Transverse colon (tissue), 4 donors: Measurements from ENCODE around the gene TMEM181.

Experiments used
- EP300 ChIP-seq: sonication (generic); formaldehyde crosslinking; IDR thresholded peaks from one replicate; pipeline ENCODE4 v1.6.1; 2017; ENCODE audit warnings: antibody characterized with exemption, low read depth
- POLR2A ChIP-seq: fragments of 450-650 bp; IDR thresholded peaks from one replicate; pipeline ENCODE4 v1.6.1; 2016; ENCODE audit warnings: antibody characterized with exemption, mild to moderate bottlenecking, moderate library complexity
- POLR2AphosphoS5 ChIP-seq, 3 donors: sonication (generic); formaldehyde crosslinking; IDR thresholded peaks; one replicate each; pipeline ENCODE4 v1.6.1; 2016; ENCODE audit warnings: antibody characterized with exemption in 3 of 3
- TF ChIP-seq, protein P1 (sequence below), 5 experiments: fragments of 200-600 bp in 3 of 5; fragments of 450-650 bp in 2 of 5; sonication (generic) in 3 of 5; IDR thresholded peaks; 1 replicate in 2 of 5; 2 replicates in 3 of 5; pipeline ENCODE4 v1.5.1; 2016 to 2017; ENCODE audit warnings: antibody characterized with exemption in 5 of 5, inconsistent platforms in 3 of 5, mild to moderate bottlenecking in 2 of 5, moderate library complexity in 1 of 5

DNA sequence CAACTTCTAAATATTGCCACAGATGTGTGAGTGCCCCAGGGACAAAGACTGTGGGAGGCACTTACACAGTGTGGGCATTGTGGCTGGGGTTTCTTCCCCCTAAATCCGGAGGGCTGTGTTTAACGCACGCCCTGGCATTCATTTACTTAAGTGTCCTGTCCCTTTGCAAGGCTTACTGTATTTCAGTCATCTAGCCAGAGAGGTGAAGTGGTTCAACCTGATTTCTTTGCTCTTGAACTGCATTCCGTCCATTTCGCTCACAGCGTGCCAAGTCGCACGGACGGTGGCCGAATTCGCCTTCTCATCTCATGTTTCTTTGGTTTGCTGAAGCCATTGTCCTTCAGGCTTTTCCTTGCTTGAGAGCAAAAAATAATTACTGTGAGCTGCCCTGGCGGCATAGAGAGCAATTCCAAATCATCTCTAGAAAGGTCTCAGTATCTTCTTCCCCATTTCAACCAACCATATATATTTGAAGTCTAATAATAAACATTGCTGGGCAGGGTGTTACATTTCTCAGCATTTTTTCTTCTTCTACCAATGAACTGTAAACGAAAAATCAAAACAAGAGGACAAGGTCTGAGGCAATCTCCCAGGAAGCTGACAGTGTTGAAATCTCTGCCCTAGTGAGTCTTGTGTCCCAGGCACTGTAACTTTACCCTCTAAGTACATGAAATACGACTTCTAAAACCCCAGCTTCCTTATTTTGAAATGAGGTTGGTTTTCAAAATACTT, 106.9 kb downstream of the TMEM181 start:
- TF ChIP-seq, protein P1, sequence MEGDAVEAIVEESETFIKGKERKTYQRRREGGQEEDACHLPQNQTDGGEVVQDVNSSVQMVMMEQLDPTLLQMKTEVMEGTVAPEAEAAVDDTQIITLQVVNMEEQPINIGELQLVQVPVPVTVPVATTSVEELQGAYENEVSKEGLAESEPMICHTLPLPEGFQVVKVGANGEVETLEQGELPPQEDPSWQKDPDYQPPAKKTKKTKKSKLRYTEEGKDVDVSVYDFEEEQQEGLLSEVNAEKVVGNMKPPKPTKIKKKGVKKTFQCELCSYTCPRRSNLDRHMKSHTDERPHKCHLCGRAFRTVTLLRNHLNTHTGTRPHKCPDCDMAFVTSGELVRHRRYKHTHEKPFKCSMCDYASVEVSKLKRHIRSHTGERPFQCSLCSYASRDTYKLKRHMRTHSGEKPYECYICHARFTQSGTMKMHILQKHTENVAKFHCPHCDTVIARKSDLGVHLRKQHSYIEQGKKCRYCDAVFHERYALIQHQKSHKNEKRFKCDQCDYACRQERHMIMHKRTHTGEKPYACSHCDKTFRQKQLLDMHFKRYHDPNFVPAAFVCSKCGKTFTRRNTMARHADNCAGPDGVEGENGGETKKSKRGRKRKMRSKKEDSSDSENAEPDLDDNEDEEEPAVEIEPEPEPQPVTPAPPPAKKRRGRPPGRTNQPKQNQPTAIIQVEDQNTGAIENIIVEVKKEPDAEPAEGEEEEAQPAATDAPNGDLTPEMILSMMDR (IDR thresholded peaks at IDR 0.05) = no peak
- TF ChIP-seq POLR2A (no peak), EP300 (peak; percentile 38), POLR2AphosphoS5 (IDR thresholded peaks at IDR 0.05) (no peak)
